H1 (cell line): ENCODE data around the gene RASSF4. TPM values are rescaled to one million over a fixed set of nuclear protein-coding genes. Genes with fewer than 3 reads are reported as not detected.

Source experiments
- CTCF ChIA-PET: fragments of 300-600 bp; sonication (Branson Sonifier 250); formaldehyde crosslinking; loops from one replicate; lab custom pipeline; 2021; ENCODE audit not compliant: partially characterized antibody; lab: Charles Lee
- POLR2A ChIA-PET: fragments of 300-600 bp; sonication (Branson Sonifier 250); formaldehyde crosslinking; loops from one replicate; lab custom pipeline; 2021; ENCODE audit warnings: inconsistent platforms; ENCODE audit not compliant: partially characterized antibody; lab: Charles Lee
- DNase-seq, 2 experiments: peaks; one replicate each; pipeline versions ENCODE4 v3.0.0 to v3.0.0-alpha.2; 2010 to 2022; ENCODE audit warnings: low spot score in 2 of 2, low read depth in 1 of 2, mixed read lengths in 1 of 2
- FAIRE-seq: peaks from 2 replicates; lab custom pipeline; 2011; peaks lifted over from hg19 to GRCh38; lab: Jason Lieb, UNC
- H2AFZ ChIP-seq: 2 replicates; pipeline ENCODE4 v1.8.1; 2012; ENCODE audit warnings: low read length, inconsistent platforms
- H2AK5ac ChIP-seq: 2 replicates; pipeline ENCODE4 v1.6.1; 2013; ENCODE audit warnings: low read depth, low read length
- H2BK120ac ChIP-seq: replicated peaks from 2 replicates; pipeline ENCODE3; 2013; ENCODE audit warnings: low read depth, low read length, inconsistent platforms
- H2BK12ac ChIP-seq: 2 replicates; pipeline ENCODE4 v1.6.1; 2013; ENCODE audit warnings: low read depth, low read length
- H2BK15ac ChIP-seq: 2 replicates; pipeline ENCODE4 v1.6.1; 2013; ENCODE audit warnings: low read length
- H2BK20ac ChIP-seq: 2 replicates; pipeline ENCODE4 v1.6.1; 2013; ENCODE audit warnings: low read length
- H2BK5ac ChIP-seq: 2 replicates; pipeline ENCODE4 v1.6.1; 2013; ENCODE audit warnings: low read depth, low read length
- H3K14ac ChIP-seq: 2 replicates; pipeline ENCODE4 v1.6.1; 2013; ENCODE audit warnings: inconsistent platforms; ENCODE audit not compliant: insufficient read length
- H3K18ac ChIP-seq: 2 replicates; pipeline ENCODE4 v1.6.1; 2013; ENCODE audit warnings: low read length; ENCODE audit errors: extremely low read depth
- H3K23ac ChIP-seq: 2 replicates; pipeline ENCODE4 v1.6.1; 2013; ENCODE audit warnings: inconsistent platforms; ENCODE audit not compliant: insufficient read length
- H3K23me2 ChIP-seq: 2 replicates; pipeline ENCODE4 v1.6.1; 2013; ENCODE audit warnings: low read depth, low read length
- H3K27ac ChIP-seq: 2 replicates; pipeline ENCODE4 v1.6.1; 2011; ENCODE audit warnings: low read depth, low read length, inconsistent platforms
- H3K27me3 ChIP-seq, 4 experiments: replicated peaks in 1 of 4; 1 replicate in 1 of 4; 2 replicates in 3 of 4; pipeline versions ENCODE4 v1.6.1 to v1.8.1; 2011 to 2013; ENCODE audit warnings: low read length in 3 of 4, mild to moderate bottlenecking in 3 of 4, inconsistent platforms in 2 of 4, mixed read lengths in 2 of 4, moderate library complexity in 1 of 4; ENCODE audit not compliant: control insufficient read depth in 3 of 4, insufficient read depth in 3 of 4; ENCODE audit errors: extremely low read depth in 1 of 4
- H3K36me3 ChIP-seq, 4 experiments: 2 replicates each; pipeline versions ENCODE4 v1.6.1 to v1.8.1; 2011 to 2013; ENCODE audit warnings: mild to moderate bottlenecking in 4 of 4, low read length in 3 of 4, moderate library complexity in 2 of 4, control low read depth in 1 of 4, inconsistent platforms in 1 of 4; ENCODE audit not compliant: insufficient read depth in 4 of 4, control insufficient read depth in 2 of 4
- H3K4ac ChIP-seq: replicated peaks from 2 replicates; pipeline ENCODE3; 2013; ENCODE audit warnings: low read length, low read depth, mixed read lengths, inconsistent platforms; ENCODE audit not compliant: insufficient read length
- H3K4me1 ChIP-seq, 4 experiments: replicated peaks in 1 of 4; 1 replicate in 1 of 4; 2 replicates in 3 of 4; pipeline versions ENCODE4 v1.6.1 to v1.8.1; 2011 to 2013; ENCODE audit warnings: low read length in 3 of 4, inconsistent platforms in 2 of 4, mixed read lengths in 1 of 4; ENCODE audit not compliant: insufficient read depth in 4 of 4, control insufficient read depth in 3 of 4
- H3K4me2 ChIP-seq, 2 experiments: 2 replicates each; pipeline versions ENCODE4 v1.6.1 to v1.8.1; 2011 to 2013; ENCODE audit warnings: low read depth in 2 of 2, low read length in 2 of 2, control low read depth in 1 of 2, inconsistent platforms in 1 of 2, mild to moderate bottlenecking in 1 of 2; ENCODE audit not compliant: insufficient read depth in 1 of 2
- H3K4me3 ChIP-seq, 4 experiments: fragments of 200-600, 300-600 bp in 1 of 4; sonication (generic), shearing (Covaris generic), sonication (Bioruptor Twin) in 1 of 4; 2 replicates each; pipeline versions ENCODE4 v1.5.1 to v1.8.1; 2011 to 2016; ENCODE audit warnings: low read length in 4 of 4, low read depth in 3 of 4, control low read depth in 2 of 4, inconsistent platforms in 2 of 4, mild to moderate bottlenecking in 2 of 4, mixed read lengths in 1 of 4, moderate library complexity in 1 of 4; ENCODE audit not compliant: insufficient read depth in 2 of 4; ENCODE audit errors: extremely low read depth in 1 of 4
- H3K56ac ChIP-seq: replicated peaks from 2 replicates; pipeline ENCODE3; 2013; ENCODE audit warnings: low read depth, mild to moderate bottlenecking, mixed read lengths, low read length, inconsistent platforms; ENCODE audit not compliant: insufficient read length
- H3K79me1 ChIP-seq: 2 replicates; pipeline ENCODE4 v1.6.1; 2013; ENCODE audit warnings: low read depth, low read length, control low read depth
- H3K79me2 ChIP-seq, 2 experiments: 2 replicates each; pipeline versions ENCODE4 v1.6.1 to v1.8.1; 2012 to 2013; ENCODE audit warnings: low read length in 2 of 2, mild to moderate bottlenecking in 2 of 2, inconsistent platforms in 1 of 2; ENCODE audit not compliant: insufficient read depth in 2 of 2, control insufficient read depth in 1 of 2
- H3K9ac ChIP-seq, 4 experiments: replicated peaks in 1 of 4; 1 replicate in 1 of 4; 2 replicates in 3 of 4; pipeline versions ENCODE4 v1.6.1 to v1.8.1; 2011 to 2013; ENCODE audit warnings: low read depth in 3 of 4, low read length in 3 of 4, control low read depth in 2 of 4, mild to moderate bottlenecking in 2 of 4, moderate library complexity in 2 of 4, inconsistent platforms in 1 of 4; ENCODE audit errors: extremely low read depth in 1 of 4
- H3K9me3 ChIP-seq, 2 experiments: 2 replicates each; pipeline versions ENCODE4 v1.6.1 to v1.8.1; 2012 to 2013; ENCODE audit warnings: mild to moderate bottlenecking in 2 of 2, moderate library complexity in 2 of 2, control low read depth in 1 of 2, inconsistent platforms in 1 of 2, low read depth in 1 of 2, low read length in 1 of 2, mixed read lengths in 1 of 2; ENCODE audit not compliant: insufficient read depth in 2 of 2
- H4K20me1 ChIP-seq, 2 experiments: replicated peaks in 1 of 2; 2 replicates each; pipeline versions ENCODE3 to v1.8.1; 2011 to 2013; ENCODE audit warnings: inconsistent platforms in 2 of 2, low read length in 2 of 2, mild to moderate bottlenecking in 1 of 2; ENCODE audit not compliant: insufficient read depth in 2 of 2, control insufficient read depth in 1 of 2
- H4K5ac ChIP-seq: 2 replicates; pipeline ENCODE4 v1.6.1; 2013; ENCODE audit warnings: low read length, low read depth, mixed read lengths, inconsistent platforms; ENCODE audit not compliant: insufficient read length
- H4K8ac ChIP-seq: 2 replicates; pipeline ENCODE4 v1.8.0; 2013; ENCODE audit warnings: mild to moderate bottlenecking, moderate library complexity, low read length, inconsistent platforms; ENCODE audit not compliant: insufficient read depth; ENCODE audit errors: extremely low read depth
- H4K91ac ChIP-seq: replicated peaks from 2 replicates; pipeline ENCODE3; 2013; ENCODE audit warnings: low read length, mixed read lengths, inconsistent platforms; ENCODE audit not compliant: insufficient read length
- ATF2 ChIP-seq: IDR thresholded peaks from 2 replicates; pipeline ENCODE4 v1.6.1; 2012; ENCODE audit warnings: low read length, inconsistent platforms
- CHD1 ChIP-seq: IDR thresholded peaks from 2 replicates; pipeline ENCODE4 v1.6.1; 2012; ENCODE audit warnings: low read depth, low read length, improper control_type of control experiment
- CTCF ChIP-seq, 3 experiments: IDR thresholded peaks; 1 replicate in 2 of 3; 2 replicates in 1 of 3; pipeline versions ENCODE4 v1.5.1 to v1.6.1; 2011; ENCODE audit warnings: low read length in 3 of 3, mild to moderate bottlenecking in 3 of 3, inconsistent platforms in 2 of 3, low read depth in 1 of 3, moderate library complexity in 1 of 3; ENCODE audit not compliant: insufficient read depth in 1 of 3; ENCODE audit errors: control extremely low read depth in 1 of 3
- SAP30 ChIP-seq: fragments of 300-600 bp; sonication (generic); IDR thresholded peaks from 2 replicates; pipeline ENCODE4 v1.7.1; 2012; ENCODE audit warnings: low read length, moderate library complexity, mild to moderate bottlenecking, inconsistent platforms; ENCODE audit not compliant: insufficient read depth, insufficient replicate concordance
- SUZ12 ChIP-seq: fragments of 200-600 bp; sonication (generic); IDR thresholded peaks from 2 replicates; pipeline ENCODE4 v1.6.1; 2012; ENCODE audit warnings: mild to moderate bottlenecking, inconsistent platforms, low read length, moderate library complexity, mixed read lengths
- YY1 ChIP-seq: IDR thresholded peaks from 2 replicates; pipeline ENCODE4 v1.6.1; 2011; ENCODE audit warnings: low read depth, mild to moderate bottlenecking, low read length
- WGBS, 2 experiments: shearing (Covaris generic) in 1 of 2; methylation state at CpG; one replicate each; pipeline versions ENCODE4 v1.1.6 to v1.1.7; 2013 to 2015; ENCODE audit warnings: low lambda C conversion rate in 2 of 2, mixed read lengths in 2 of 2, inconsistent platforms in 1 of 2, low coverage in 1 of 2, missing lambda C conversion rate in 1 of 2; ENCODE audit not compliant: insufficient replicate concordance in 2 of 2, insufficient coverage in 1 of 2, insufficient read length in 1 of 2; ENCODE audit errors: extremely low coverage in 1 of 2, missing lambda C conversion rate in 1 of 2; 5-methylcytosine and 5-hydroxymethylcytosine counted together
- polyA plus RNA-seq, 7 experiments: library from polyadenylated mRNA; depleted of rRNA in 3 of 7; stranded (reverse) in 5 of 7; unstranded in 2 of 7; fragments of >200 nt in 5 of 7; fragments of 200-250 nt in 2 of 7; gene quantifications; 1 replicate in 5 of 7; 2 replicates in 1 of 7; 4 replicates in 1 of 7; pipeline versions ENCODE4 v1.2.1 to v1.2.3, GENCODE V29; 2011 to 2013; ENCODE audit warnings: missing spikeins in 2 of 7, mixed read lengths in 2 of 7
- total RNA-seq: library from RNA; stranded (reverse); fragmentation: NEBNext Ultra II Directional; extraction: Animal tissue kit (Norgen Biotek cat#: 25700); gene quantifications from 2 replicates; pipeline ENCODE4 v1.2.1, GENCODE V29; 2021

Gene RASSF4
- total and polyA plus RNA-seq, 2 of the 8 experiments (the other 6 are each of a cell fraction or from before 2014, with no cell fraction given), result 14.3 to 14.5 TPM

DNA sequence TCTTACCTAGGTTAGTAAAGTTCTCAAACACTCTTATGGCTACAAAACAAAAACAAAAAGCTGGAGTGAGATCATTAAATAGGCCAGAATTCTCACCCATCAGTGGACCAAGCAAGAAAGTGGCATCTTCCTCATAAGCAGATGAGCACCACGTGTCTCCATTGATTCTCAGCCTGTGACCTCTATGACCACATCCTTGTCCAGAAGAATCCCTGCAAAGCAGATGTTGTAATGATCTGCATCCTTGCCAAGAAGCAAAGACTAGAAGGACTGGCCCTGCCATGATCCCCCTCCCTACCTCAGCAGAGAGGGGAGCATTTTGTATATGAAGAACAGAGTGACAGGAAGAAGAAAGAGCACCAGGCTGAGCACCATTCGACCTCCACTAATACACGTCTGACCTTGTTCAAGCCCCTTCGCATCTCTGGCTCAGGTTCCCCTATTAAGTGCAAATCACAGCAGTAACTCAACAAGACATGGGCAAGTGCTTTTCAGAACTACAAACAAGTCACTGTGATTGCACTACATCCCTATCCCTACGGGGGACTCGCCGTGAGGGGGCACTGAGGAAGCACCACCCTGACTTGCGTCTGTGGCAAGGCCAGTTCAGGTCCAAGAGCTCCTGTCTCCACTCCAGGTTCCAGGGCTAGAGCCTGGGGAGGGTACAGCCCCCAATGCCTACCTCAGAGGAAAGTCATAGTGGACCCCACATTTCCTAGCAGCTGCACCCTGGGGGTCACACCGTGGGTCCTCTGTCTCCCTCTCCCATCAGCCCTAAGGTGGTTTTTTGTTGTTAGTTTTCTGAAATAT is 22.2 kb upstream of the RASSF4 start:
- TF ChIP-seq YY1 (no peak), CTCF (IDR thresholded peaks at IDR 0.05; ENCODE audit: control extremely low read depth in 1 of 3, insufficient read depth in 1 of 3, low read depth in 1 of 3, low read length in 3 of 3) (no peak), SAP30 (no peak), ATF2 (no peak), CHD1 (no peak), SUZ12 (no peak)
- H3K4ac ChIP-seq, result no peak overlapping the region
- H4K20me1 ChIP-seq, result no peaks in the 10 kb centered on the region
- no peaks in the 10 kb centered on the region for H3K23me2 ChIP-seq
- no peaks in the 10 kb centered on the region for H3K36me3 ChIP-seq
- no peaks in the 10 kb centered on the region for H3K79me1 ChIP-seq
- H3K4me1 ChIP-seq, result peaks cover 0 to 5% (median under 1%) of the 10 kb centered on the region in 4 experiments; a peak in 2 of 7 replicates
- no peak overlapping the region for H3K4me3 ChIP-seq
- H3K18ac ChIP-seq, result no peak overlapping the region
- no peaks in the 10 kb centered on the region for H3K9me3 ChIP-seq
- no peak overlapping the region for H2AK5ac ChIP-seq
- ChIA-PET CTCF (interaction anchor here (1.3 to 10.3 kb wide), 5 partner anchors 9 to 50 kb away, joined by 4 to 119 read pairs (median 117); no protein-coding TSS in a partner anchor), POLR2A (no interaction called here)
- H3K56ac ChIP-seq, result no peak overlapping the region
- H2BK5ac ChIP-seq, result no peak overlapping the region
- H2BK12ac ChIP-seq, result no peak overlapping the region
- H4K5ac ChIP-seq, result no peak overlapping the region
- H2AFZ ChIP-seq, result no peak overlapping the region
- no peak overlapping the region for H3K23ac ChIP-seq
- DNase-seq (peak in 1 of 2 experiments; percentile 33), FAIRE-seq (no peak)
- H4K8ac ChIP-seq, result no peak overlapping the region
- no peak overlapping the region for H3K9ac ChIP-seq
- no peaks in the 10 kb centered on the region for H3K79me2 ChIP-seq
- no peak overlapping the region for H3K14ac ChIP-seq
- H2BK120ac ChIP-seq, result no peak overlapping the region
- no peak overlapping the region for H2BK15ac ChIP-seq
- no peaks in the 10 kb centered on the region; a peak in 2 of 7 replicates for H3K27me3 ChIP-seq
- H3K27ac ChIP-seq, result no peak overlapping the region
- 93% methylated on average over 9 of the region's 9 CpGs; no CpG with 5 or more reads in 1 of the 2 experiments for WGBS, 2 experiments
- H4K91ac ChIP-seq, result no peak overlapping the region
- H3K4me2 ChIP-seq, result no peak overlapping the region
- H2BK20ac ChIP-seq, result no peak overlapping the region
